Metanephros (tissue), 1 donor: ENCODE results near the gene MYBPH. TPM values are rescaled to one million over a fixed set of nuclear protein-coding genes. Genes with fewer than 3 reads are reported as not detected.

Experiments used
- total RNA-seq: library from RNA; depleted of rRNA; stranded (reverse); fragments of >200 nt; gene quantifications from one replicate; pipeline ENCODE4 v1.2.3, GENCODE V29; 2014

MYBPH gene, protein sequence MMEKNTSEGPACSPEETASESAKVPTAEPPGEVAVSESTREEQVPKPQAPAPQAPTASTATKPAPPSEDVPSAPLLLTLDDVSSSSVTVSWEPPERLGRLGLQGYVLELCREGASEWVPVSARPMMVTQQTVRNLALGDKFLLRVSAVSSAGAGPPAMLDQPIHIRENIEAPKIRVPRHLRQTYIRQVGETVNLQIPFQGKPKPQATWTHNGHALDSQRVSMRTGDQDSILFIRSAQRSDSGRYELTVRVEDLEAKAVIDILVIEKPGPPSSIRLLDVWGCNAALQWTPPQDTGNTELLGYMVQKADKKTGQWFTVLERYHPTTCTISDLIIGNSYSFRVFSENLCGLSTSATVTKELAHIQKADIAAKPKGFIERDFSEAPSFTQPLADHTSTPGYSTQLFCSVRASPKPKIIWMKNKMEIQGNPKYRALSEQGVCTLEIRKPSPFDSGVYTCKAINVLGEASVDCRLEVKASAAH
- 12.0 TPM for total RNA-seq

DNA sequence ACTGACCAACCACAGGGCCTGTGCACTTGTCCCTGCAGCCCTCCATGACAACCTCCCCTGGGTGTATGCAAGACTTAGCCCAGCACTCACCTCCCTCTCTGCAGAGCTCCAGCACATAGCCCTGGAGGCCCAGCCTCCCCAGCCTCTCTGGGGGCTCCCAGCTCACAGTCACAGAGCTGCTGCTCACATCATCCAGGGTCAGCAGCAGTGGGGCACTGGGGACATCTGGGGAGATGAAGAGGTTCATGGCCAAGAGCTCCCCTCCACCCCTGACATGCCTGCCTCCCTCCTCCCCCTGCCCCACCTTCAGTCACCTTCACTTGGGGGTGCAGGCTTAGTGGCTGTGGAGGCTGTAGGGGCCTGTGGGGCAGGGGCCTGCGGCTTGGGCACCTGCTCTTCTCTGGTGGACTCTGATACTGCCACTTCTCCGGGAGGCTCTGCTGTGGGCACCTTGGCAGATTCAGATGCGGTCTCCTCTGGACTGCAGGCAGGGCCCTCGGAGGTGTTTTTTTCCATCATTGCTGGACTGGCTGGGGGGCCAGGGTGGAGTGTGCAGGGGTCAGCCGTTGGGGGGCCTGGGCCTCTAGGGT, at the start of gene MYBPH:
Gene MYBPH (minus strand): TSS at position 590 of the 590 bp plus-strand sequence. CDS start 71 bp downstream, at position 519.

GRCh38 chr1:203186446-203187303, 11.0 kb upstream of the MYBPH start, which contains the start of gene CHI3L1:
Gene CHI3L1, minus strand, starts transcription at chr1:203186704. Its CDS starts 81 bp downstream, at chr1:203186623.

GRCh38 chr1:203127666-203128430, 47.8 kb downstream of the MYBPH start, which contains the start of gene ADORA1:
Gene ADORA1, plus strand, starts transcription at chr1:203127726. Its CDS starts 1,116 bp downstream, at chr1:203128842.

Other genes starting within 250 kb of the MYBPH start
- 24.2 TPM for gene KLHL12, start 248.6 kb downstream of the MYBPH start, total RNA-seq
- gene ADIPOR1, start 217.5 kb downstream of the MYBPH start, total RNA-seq = 99.1 TPM
- 49.0 TPM for gene CYB5R1, start 208.6 kb downstream of the MYBPH start, total RNA-seq
- 61.5 TPM for gene TMEM183A, start 168.5 kb downstream of the MYBPH start, total RNA-seq
- gene PPFIA4, start 149.3 kb downstream of the MYBPH start, total RNA-seq = 14.0 TPM
- 32.3 TPM for gene MYOG, start 89.8 kb downstream of the MYBPH start, total RNA-seq
- gene ADORA1, start 48.1 kb downstream of the MYBPH start, total RNA-seq = 4.9 TPM
- gene CHI3L1, start 10.9 kb upstream of the MYBPH start, total RNA-seq = 10.3 TPM
- 1.3 TPM for gene CHIT1, start 53.8 kb upstream of the MYBPH start, total RNA-seq
- 215 TPM for gene BTG2, start 129.7 kb upstream of the MYBPH start, total RNA-seq
- gene FMOD, start 175.3 kb upstream of the MYBPH start, total RNA-seq = 41.8 TPM